ENCODE results near the gene DNAJC1.

DNA sequence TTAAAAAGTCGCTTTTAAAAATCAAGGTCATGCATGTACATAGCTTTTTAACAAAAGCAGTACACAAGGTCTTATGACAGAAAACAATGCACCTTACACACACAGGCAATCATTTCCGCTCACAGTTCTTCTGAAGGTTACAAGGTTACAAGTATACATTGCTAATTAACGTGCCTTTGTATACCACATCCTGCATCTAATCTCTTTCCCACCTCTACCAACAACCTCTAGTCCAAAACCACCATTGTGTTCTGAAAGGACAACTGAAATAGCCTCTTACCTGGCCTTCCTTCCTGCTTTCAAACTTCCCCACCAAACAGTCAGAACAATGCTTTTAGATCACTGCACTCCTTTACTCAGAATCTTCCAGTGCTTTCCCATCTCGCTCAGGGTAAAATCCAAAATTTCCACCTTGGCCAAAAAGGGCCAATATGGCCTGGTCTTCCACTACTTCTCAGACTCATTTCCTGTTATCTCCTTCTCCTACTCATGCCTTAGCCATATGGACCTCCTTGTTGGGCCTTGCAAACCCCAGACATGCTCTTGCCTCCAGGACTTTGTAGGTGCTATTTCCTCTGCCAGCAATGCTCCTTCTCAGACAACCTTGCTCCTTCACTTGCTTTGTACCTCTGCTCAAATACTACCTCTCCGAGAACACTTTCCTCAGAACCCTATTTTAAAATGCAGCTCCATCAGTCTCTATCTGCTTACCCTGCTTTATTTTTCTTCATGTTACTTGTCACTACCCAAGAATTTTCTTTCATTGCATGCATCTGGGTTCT, 205.4 kb downstream of the DNAJC1 start:
- TF ChIP-seq, protein P1, sequence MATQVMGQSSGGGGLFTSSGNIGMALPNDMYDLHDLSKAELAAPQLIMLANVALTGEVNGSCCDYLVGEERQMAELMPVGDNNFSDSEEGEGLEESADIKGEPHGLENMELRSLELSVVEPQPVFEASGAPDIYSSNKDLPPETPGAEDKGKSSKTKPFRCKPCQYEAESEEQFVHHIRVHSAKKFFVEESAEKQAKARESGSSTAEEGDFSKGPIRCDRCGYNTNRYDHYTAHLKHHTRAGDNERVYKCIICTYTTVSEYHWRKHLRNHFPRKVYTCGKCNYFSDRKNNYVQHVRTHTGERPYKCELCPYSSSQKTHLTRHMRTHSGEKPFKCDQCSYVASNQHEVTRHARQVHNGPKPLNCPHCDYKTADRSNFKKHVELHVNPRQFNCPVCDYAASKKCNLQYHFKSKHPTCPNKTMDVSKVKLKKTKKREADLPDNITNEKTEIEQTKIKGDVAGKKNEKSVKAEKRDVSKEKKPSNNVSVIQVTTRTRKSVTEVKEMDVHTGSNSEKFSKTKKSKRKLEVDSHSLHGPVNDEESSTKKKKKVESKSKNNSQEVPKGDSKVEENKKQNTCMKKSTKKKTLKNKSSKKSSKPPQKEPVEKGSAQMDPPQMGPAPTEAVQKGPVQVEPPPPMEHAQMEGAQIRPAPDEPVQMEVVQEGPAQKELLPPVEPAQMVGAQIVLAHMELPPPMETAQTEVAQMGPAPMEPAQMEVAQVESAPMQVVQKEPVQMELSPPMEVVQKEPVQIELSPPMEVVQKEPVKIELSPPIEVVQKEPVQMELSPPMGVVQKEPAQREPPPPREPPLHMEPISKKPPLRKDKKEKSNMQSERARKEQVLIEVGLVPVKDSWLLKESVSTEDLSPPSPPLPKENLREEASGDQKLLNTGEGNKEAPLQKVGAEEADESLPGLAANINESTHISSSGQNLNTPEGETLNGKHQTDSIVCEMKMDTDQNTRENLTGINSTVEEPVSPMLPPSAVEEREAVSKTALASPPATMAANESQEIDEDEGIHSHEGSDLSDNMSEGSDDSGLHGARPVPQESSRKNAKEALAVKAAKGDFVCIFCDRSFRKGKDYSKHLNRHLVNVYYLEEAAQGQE (IDR thresholded peaks at IDR 0.05), result no peak
- TF ChIP-seq, protein P2, sequence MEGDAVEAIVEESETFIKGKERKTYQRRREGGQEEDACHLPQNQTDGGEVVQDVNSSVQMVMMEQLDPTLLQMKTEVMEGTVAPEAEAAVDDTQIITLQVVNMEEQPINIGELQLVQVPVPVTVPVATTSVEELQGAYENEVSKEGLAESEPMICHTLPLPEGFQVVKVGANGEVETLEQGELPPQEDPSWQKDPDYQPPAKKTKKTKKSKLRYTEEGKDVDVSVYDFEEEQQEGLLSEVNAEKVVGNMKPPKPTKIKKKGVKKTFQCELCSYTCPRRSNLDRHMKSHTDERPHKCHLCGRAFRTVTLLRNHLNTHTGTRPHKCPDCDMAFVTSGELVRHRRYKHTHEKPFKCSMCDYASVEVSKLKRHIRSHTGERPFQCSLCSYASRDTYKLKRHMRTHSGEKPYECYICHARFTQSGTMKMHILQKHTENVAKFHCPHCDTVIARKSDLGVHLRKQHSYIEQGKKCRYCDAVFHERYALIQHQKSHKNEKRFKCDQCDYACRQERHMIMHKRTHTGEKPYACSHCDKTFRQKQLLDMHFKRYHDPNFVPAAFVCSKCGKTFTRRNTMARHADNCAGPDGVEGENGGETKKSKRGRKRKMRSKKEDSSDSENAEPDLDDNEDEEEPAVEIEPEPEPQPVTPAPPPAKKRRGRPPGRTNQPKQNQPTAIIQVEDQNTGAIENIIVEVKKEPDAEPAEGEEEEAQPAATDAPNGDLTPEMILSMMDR (IDR thresholded peaks at IDR 0.05; ENCODE audit: low read depth, low read length, missing input control), result no peak
- TF ChIP-seq, protein P3, sequence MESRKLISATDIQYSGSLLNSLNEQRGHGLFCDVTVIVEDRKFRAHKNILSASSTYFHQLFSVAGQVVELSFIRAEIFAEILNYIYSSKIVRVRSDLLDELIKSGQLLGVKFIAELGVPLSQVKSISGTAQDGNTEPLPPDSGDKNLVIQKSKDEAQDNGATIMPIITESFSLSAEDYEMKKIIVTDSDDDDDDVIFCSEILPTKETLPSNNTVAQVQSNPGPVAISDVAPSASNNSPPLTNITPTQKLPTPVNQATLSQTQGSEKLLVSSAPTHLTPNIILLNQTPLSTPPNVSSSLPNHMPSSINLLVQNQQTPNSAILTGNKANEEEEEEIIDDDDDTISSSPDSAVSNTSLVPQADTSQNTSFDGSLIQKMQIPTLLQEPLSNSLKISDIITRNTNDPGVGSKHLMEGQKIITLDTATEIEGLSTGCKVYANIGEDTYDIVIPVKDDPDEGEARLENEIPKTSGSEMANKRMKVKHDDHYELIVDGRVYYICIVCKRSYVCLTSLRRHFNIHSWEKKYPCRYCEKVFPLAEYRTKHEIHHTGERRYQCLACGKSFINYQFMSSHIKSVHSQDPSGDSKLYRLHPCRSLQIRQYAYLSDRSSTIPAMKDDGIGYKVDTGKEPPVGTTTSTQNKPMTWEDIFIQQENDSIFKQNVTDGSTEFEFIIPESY (IDR thresholded peaks at IDR 0.05), result no peak
- TF ChIP-seq TAF1 (conservative IDR thresholded peaks at IDR 0.05), result no peak
- no peak for TF ChIP-seq GABPA (IDR thresholded peaks at IDR 0.05 in 1 of 2, conservative IDR thresholded peaks at IDR 0.05 in 1 of 2)
- TF ChIP-seq RAD21 (IDR thresholded peaks at IDR 0.05), result no peak
- no peak for TF ChIP-seq NR2F2 (IDR thresholded peaks at IDR 0.05)
- TF ChIP-seq JUND (IDR thresholded peaks at IDR 0.05), result no peak
- TF ChIP-seq YY1 (IDR thresholded peaks at IDR 0.05), result no peak
- TF ChIP-seq, protein P4, sequence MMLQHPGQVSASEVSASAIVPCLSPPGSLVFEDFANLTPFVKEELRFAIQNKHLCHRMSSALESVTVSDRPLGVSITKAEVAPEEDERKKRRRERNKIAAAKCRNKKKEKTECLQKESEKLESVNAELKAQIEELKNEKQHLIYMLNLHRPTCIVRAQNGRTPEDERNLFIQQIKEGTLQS (IDR thresholded peaks at IDR 0.05), result no peak
- TF ChIP-seq, protein P5, sequence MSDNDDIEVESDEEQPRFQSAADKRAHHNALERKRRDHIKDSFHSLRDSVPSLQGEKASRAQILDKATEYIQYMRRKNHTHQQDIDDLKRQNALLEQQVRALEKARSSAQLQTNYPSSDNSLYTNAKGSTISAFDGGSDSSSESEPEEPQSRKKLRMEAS (IDR thresholded peaks at IDR 0.05), result no peak
- TF ChIP-seq SP1 (IDR thresholded peaks at IDR 0.05), result no peak
- TF ChIP-seq EGR1 (IDR thresholded peaks at IDR 0.05; ENCODE audit: low read depth in 2 of 2), result no peak
- no peak for TF ChIP-seq HNF4A (conservative IDR thresholded peaks at IDR 0.05)

Data from liver (tissue), 3 donors.